A549 (cell line): Measurements from ENCODE around the gene DOCK1.

Source experiments
- CEBPB ChIP-seq, 2 experiments: fragments of >200 bp in 1 of 2; sonication (Bioruptor Twin) in 1 of 2; formaldehyde crosslinking in 1 of 2; IDR thresholded peaks; 2 replicates each; pipeline ENCODE4 v1.6.1; 2012 to 2016
- CTCF ChIP-seq: fragments of >200 bp; sonication (Bioruptor Twin); formaldehyde crosslinking; IDR thresholded peaks from 3 replicates; pipeline ENCODE4 v1.5.1; 2016
- HDAC2 ChIP-seq: fragments of 200-600 bp; sonication (generic); IDR thresholded peaks from 2 replicates; pipeline ENCODE4 v1.6.1; 2016
- MAX ChIP-seq: IDR thresholded peaks from 2 replicates; pipeline ENCODE4 v1.6.1; 2012
- MAZ ChIP-seq: fragments of 150-350 bp; IDR thresholded peaks from 2 replicates; pipeline ENCODE4 v1.6.1; 2014; ENCODE audit warnings: antibody characterized with exemption, low read depth, low read length, borderline replicate concordance
- NFE2L2 ChIP-seq: fragments of 150-350 bp; conservative IDR thresholded peaks from 2 replicates; pipeline ENCODE4 v1.6.1; 2014; ENCODE audit warnings: low read length
- POLR2A ChIP-seq: IDR thresholded peaks from 2 replicates; pipeline ENCODE4 v1.6.1; 2012; ENCODE audit warnings: mild to moderate bottlenecking, low read length
- POLR2AphosphoS2 ChIP-seq: conservative IDR thresholded peaks from 2 replicates; pipeline ENCODE4 v1.6.1; 2012; ENCODE audit warnings: low read length, improper control_type of control experiment, inconsistent platforms
- RCOR1 ChIP-seq: fragments of 150-350 bp; IDR thresholded peaks from 2 replicates; pipeline ENCODE4 v1.6.1; 2014; ENCODE audit warnings: antibody characterized with exemption, low read length, low read depth
- REST ChIP-seq: fragments of 200-600 bp; sonication (generic); IDR thresholded peaks from 2 replicates; pipeline ENCODE4 v1.6.1; 2016; ENCODE audit warnings: antibody characterized with exemption, mild to moderate bottlenecking, moderate library complexity
- RNF2 ChIP-seq: fragments of 200-600 bp; sonication (generic); IDR thresholded peaks from 2 replicates; pipeline ENCODE4 v1.6.1; 2016; ENCODE audit warnings: low read depth, mild to moderate bottlenecking, antibody characterized with exemption, moderate library complexity, borderline replicate concordance

GRCh38 chr10:127485153-127485857 lies 580.1 kb downstream of the DOCK1 start:
- TF ChIP-seq MAZ (no peak), POLR2A (no peak), HDAC2 (no peak), NFE2L2 (no peak), CTCF (no peak), RNF2 (no peak), POLR2AphosphoS2 (no peak), REST (peak; percentile 66), CEBPB (IDR thresholded peaks at IDR 0.05) (no peak), MAX (no peak), RCOR1 (no peak)
